Smooth muscle cell (in vitro differentiated cells): ENCODE data around the gene SNAP25. TPM values are rescaled to one million over a fixed set of nuclear protein-coding genes. Genes with fewer than 3 reads are reported as not detected.

Experiments
- DNase-seq: peaks from one replicate; lab custom pipeline; 2025; ENCODE audit not compliant: unreplicated experiment; lab: John Stamatoyannopoulos, UW
- H2AFZ ChIP-seq: fragments of 200-600 bp; sonication (generic); 2 replicates; pipeline ENCODE4 v1.6.0; 2016; ENCODE audit warnings: antibody characterized with exemption, low read depth, mild to moderate bottlenecking
- H3F3A ChIP-seq: fragments of 200-600 bp; sonication (generic); 2 replicates; pipeline ENCODE4 v1.6.0; 2017; ENCODE audit warnings: antibody characterized with exemption, low read depth
- H3K27ac ChIP-seq: fragments of 200-600 bp; sonication (generic); 2 replicates; pipeline ENCODE4 v1.5.1; 2016; ENCODE audit warnings: low read depth, mild to moderate bottlenecking
- H3K27me3 ChIP-seq: fragments of 200-600 bp; sonication (generic); 2 replicates; pipeline ENCODE4 v1.6.1; 2016; ENCODE audit warnings: low read depth, mild to moderate bottlenecking
- H3K36me3 ChIP-seq: fragments of 200-600 bp; sonication (generic); 2 replicates; pipeline ENCODE4 v1.5.1; 2016; ENCODE audit warnings: low read depth
- H3K4me1 ChIP-seq: fragments of 200-600 bp; sonication (generic); 2 replicates; pipeline ENCODE4 v1.5.1; 2016; ENCODE audit warnings: low read depth
- H3K4me2 ChIP-seq: fragments of 200-600 bp; sonication (generic); 2 replicates; pipeline ENCODE4 v1.6.0; 2016; ENCODE audit warnings: mild to moderate bottlenecking
- H3K4me3 ChIP-seq: fragments of 200-600 bp; sonication (generic); 2 replicates; pipeline ENCODE4 v1.5.1; 2016; ENCODE audit warnings: mild to moderate bottlenecking
- H3K79me2 ChIP-seq: fragments of 200-600 bp; sonication (generic); 2 replicates; pipeline ENCODE4 v1.6.0; 2016; ENCODE audit warnings: low read depth, mild to moderate bottlenecking
- H3K9ac ChIP-seq: fragments of 200-600 bp; sonication (generic); 2 replicates; pipeline ENCODE4 v1.6.0; 2016; ENCODE audit warnings: low read depth
- H3K9me3 ChIP-seq: fragments of 200-600 bp; sonication (generic); replicated peaks from 2 replicates; pipeline ENCODE4 v1.5.1; 2016; ENCODE audit warnings: low read depth
- H4K20me1 ChIP-seq: fragments of 200-600 bp; sonication (generic); 2 replicates; pipeline ENCODE4 v1.6.0; 2016; ENCODE audit warnings: low read depth
- CTCF ChIP-seq: fragments of 200-600 bp; sonication (generic); IDR thresholded peaks from 2 replicates; pipeline ENCODE4 v1.5.1; 2017; ENCODE audit warnings: borderline replicate concordance, mild to moderate bottlenecking, antibody characterized with exemption; ENCODE audit not compliant: insufficient read depth, poor library complexity, severe bottlenecking
- WGBS: methylation state at CpG from one replicate; pipeline ENCODE4 v1.1.7; 2016; ENCODE audit warnings: low lambda C conversion rate; 5-methylcytosine and 5-hydroxymethylcytosine counted together
- polyA plus RNA-seq: library from polyadenylated mRNA; unstranded; fragments of >200 nt; fragmentation: Nextera tagmentation; extraction: Ambion mirVana; gene quantifications from 2 replicates; pipeline ENCODE4 v1.2.1, GENCODE V29; 2016
- total RNA-seq: library from RNA; depleted of rRNA; stranded (reverse); fragments of >200 nt; gene quantifications from 2 replicates; pipeline ENCODE4 v1.2.3, GENCODE V29; 2014

SNAP25 gene
- total and polyA plus RNA-seq, 2 experiments from 2014 or later, result 4.9 to 5.4 TPM

- no peak for TF ChIP-seq CTCF
- no peak overlapping the region for H3K9ac ChIP-seq
- H3K27ac ChIP-seq, result no peak overlapping the region
- no peaks in the 10 kb centered on the region for H3K36me3 ChIP-seq
- H4K20me1 ChIP-seq, result peaks cover 57% of the 10 kb centered on the region
- H3K4me2 ChIP-seq, result peak overlapping the region; percentile 79
- peak overlapping the region; percentile 80 for H3K4me3 ChIP-seq
- 88% methylated on average over 4 of the region's 4 CpGs for WGBS
- peaks cover 14% of the 10 kb centered on the region for H3K4me1 ChIP-seq
- H3K9me3 ChIP-seq, result no peaks in the 10 kb centered on the region
- peaks cover 3% of the 10 kb centered on the region for H3K79me2 ChIP-seq
- H2AFZ ChIP-seq, result no peak overlapping the region
- DNase-seq, result no peak
- no peaks in the 10 kb centered on the region for H3K27me3 ChIP-seq
- H3F3A ChIP-seq, result peaks cover 12% of the 10 kb centered on the region
Observed at GRCh38 chr20:10219993-10220750, 1.5 kb downstream of the SNAP25 start.

GRCh38 chr20:10221021-10221420, 2.4 kb downstream of the SNAP25 start:
- Histone ChIP-seq H3K27me3 (no peaks in the 10 kb centered on the region), H2AFZ (no peak overlapping the region), H3K9ac (no peak overlapping the region), H3K4me1 (peaks cover 11% of the 10 kb centered on the region), H3K4me3 (no peak overlapping the region), H3K27ac (no peak overlapping the region), H3K9me3 (no peaks in the 10 kb centered on the region), H3K4me2 (no peak overlapping the region), H4K20me1 (peaks cover 65% of the 10 kb centered on the region), H3F3A (peaks cover 12% of the 10 kb centered on the region), H3K79me2 (peaks cover 3% of the 10 kb centered on the region), H3K36me3 (no peaks in the 10 kb centered on the region)
- 87% methylated on average over 6 of the region's 6 CpGs for WGBS
- no peak for TF ChIP-seq CTCF
- DNase-seq, result no peak

GRCh38 chr20:10225439-10226060, 6.9 kb downstream of the SNAP25 start:
- DNase-seq, result no peak
- 89% methylated on average over 1 of the region's 1 CpG for WGBS

More at GRCh38 chr20:10225439-10226060, 6.9 kb downstream of the SNAP25 start:
- no peaks in the 10 kb centered on the region for H3K36me3 ChIP-seq
- no peak overlapping the region for H2AFZ ChIP-seq
- no peak overlapping the region for H3K4me3 ChIP-seq
- peaks cover 76% of the 10 kb centered on the region for H4K20me1 ChIP-seq
- no peaks in the 10 kb centered on the region for H3F3A ChIP-seq
- no peaks in the 10 kb centered on the region for H3K4me1 ChIP-seq
- H3K27ac ChIP-seq, result no peak overlapping the region
- no peak overlapping the region for H3K4me2 ChIP-seq
- no peaks in the 10 kb centered on the region for H3K9me3 ChIP-seq
- no peak overlapping the region for H3K9ac ChIP-seq
- no peaks in the 10 kb centered on the region for H3K27me3 ChIP-seq
- no peaks in the 10 kb centered on the region for H3K79me2 ChIP-seq
- TF ChIP-seq CTCF, result peak; percentile 32
